ENCODE results near the gene CRAMP1. TPM values are rescaled to one million over a fixed set of nuclear protein-coding genes. Genes with fewer than 3 reads are reported as not detected.

CRAMP1 gene
- total and polyA plus RNA-seq, 12 donors: 4.3 to 19.0 (median 9.9) TPM

DNA sequence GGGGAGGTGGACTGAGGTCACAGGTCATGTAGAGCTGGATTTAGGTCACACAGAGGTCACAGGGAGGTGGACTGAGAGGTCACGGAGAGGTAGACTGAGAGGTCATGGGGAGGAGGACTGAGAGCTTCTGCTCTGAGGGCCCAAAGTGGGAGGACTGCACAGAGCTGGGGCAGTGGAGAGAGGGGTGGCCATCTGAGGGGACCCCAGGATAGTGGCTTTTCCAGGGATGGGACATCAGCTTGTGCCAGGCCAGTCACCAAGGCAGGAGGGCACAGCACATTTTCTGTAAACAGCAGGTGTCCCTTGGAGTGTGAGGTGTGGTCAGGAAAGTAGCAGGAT is 39.8 kb downstream of the CRAMP1 start:
- TF ChIP-seq, protein P1, sequence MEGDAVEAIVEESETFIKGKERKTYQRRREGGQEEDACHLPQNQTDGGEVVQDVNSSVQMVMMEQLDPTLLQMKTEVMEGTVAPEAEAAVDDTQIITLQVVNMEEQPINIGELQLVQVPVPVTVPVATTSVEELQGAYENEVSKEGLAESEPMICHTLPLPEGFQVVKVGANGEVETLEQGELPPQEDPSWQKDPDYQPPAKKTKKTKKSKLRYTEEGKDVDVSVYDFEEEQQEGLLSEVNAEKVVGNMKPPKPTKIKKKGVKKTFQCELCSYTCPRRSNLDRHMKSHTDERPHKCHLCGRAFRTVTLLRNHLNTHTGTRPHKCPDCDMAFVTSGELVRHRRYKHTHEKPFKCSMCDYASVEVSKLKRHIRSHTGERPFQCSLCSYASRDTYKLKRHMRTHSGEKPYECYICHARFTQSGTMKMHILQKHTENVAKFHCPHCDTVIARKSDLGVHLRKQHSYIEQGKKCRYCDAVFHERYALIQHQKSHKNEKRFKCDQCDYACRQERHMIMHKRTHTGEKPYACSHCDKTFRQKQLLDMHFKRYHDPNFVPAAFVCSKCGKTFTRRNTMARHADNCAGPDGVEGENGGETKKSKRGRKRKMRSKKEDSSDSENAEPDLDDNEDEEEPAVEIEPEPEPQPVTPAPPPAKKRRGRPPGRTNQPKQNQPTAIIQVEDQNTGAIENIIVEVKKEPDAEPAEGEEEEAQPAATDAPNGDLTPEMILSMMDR (IDR thresholded peaks at IDR 0.05): no peak
- no peak for TF ChIP-seq POLR2A (IDR thresholded peaks at IDR 0.05)
- peaks cover 0 to 40% of the 10 kb centered on the region in 2 donors for H3K36me3 ChIP-seq (replicated peaks in 1 of 2)

DNA sequence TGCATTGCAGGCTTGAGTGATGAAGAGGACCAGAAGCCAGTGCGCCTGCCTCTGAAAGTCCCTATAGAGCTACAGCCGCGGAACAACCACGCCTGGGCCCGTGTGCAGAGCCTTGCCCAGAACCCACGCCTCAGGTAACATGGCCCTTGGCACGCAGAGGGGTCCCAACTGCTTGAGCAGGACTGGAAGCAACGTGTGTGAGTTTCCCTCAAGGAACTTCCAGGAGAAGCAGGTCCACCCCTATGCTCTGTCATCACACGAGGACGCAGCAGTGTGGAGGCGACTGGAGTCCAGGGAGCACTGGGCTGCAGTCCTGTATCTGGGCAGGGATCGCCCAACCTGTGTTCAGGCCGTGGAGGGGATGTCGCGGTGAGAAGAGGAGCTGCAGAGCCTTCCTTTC is 40.9 kb downstream of the CRAMP1 start:
- 95 to 99% (median 97%) methylated on average over 12 to 15 of the region's 15 CpGs for WGBS, 4 donors
- intact Hi-C loops (cut with DNase I): no loop called here
- H3K27ac ChIP-seq: no peak overlapping the region
- H3K4me1 ChIP-seq (replicated peaks in 1 of 2): no peaks in the 10 kb centered on the region
- H3K27me3 ChIP-seq: no peaks in the 10 kb centered on the region
- H3K9me3 ChIP-seq (replicated peaks in 1 of 3): no peaks in the 10 kb centered on the region
- no peak for DNase-seq
- peaks cover 0 to 48% of the 10 kb centered on the region in 2 donors for H3K36me3 ChIP-seq (replicated peaks in 1 of 2)
- no peak overlapping the region for H3K4me3 ChIP-seq
- TF ChIP-seq POLR2A (IDR thresholded peaks at IDR 0.05): no peak
- TF ChIP-seq, protein P1 (IDR thresholded peaks at IDR 0.05): no peak

More for the DNA sequence above, 39.8 kb downstream of the CRAMP1 start:
- intact Hi-C loops (cut with DNase I): no loop called here
- 95 to 100% (median 100%) methylated on average over 1 of the region's 1 CpG for WGBS, 4 donors
- no peaks in the 10 kb centered on the region for H3K27me3 ChIP-seq
- H3K4me1 ChIP-seq (replicated peaks in 1 of 2): no peaks in the 10 kb centered on the region
- H3K4me3 ChIP-seq: no peak overlapping the region
- no peak overlapping the region for H3K27ac ChIP-seq
- no peaks in the 10 kb centered on the region for H3K9me3 ChIP-seq (replicated peaks in 1 of 3)
- DNase-seq: no peak

DNA sequence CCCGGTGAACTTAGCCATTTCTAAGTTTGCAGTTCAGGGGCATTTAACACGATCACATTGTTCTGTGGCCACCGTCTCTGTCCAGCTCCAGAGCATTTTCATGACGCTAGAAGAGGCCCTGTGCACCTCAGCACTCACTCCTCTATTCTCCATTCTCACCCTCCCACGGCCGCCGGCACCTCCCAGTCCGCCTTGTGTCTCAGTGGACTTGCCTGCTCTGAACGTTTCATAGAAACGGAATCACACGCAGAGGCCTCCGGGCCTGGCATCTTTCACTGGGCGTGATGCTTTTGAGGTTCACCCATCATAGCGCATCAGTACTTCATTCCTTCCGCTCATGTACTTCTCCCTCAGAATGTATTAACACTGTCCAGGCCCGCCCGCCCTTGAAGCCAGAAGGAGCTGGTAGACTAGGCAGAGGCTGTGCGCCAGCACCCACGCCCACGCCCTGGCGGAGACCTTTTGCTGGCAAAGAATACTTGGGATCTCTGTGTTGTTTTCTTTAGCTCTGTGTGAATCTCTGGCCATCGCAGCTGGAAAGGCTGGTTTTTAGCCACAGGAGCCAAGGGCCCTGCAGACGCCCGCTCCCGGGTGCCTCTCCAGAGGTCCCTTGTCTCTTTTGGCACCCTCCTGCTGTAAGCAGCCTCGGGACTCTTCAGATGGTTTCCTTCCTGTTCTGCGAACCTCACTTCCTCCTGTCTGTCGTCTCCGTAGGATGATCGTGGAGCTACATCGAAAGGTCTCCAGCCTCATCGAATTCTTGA is 42.5 kb downstream of the CRAMP1 start:
- no peak overlapping the region for H3K27ac ChIP-seq
- H3K4me1 ChIP-seq (replicated peaks in 1 of 2): no peaks in the 10 kb centered on the region
- H3K4me3 ChIP-seq: no peak overlapping the region
- 84 to 93% (median 88%) methylated on average over 32 of the region's 32 CpGs for WGBS, 4 donors
- intact Hi-C loops (cut with DNase I): no loop called here
- DNase-seq: no peak
- peaks cover 0 to 61% of the 10 kb centered on the region in 2 donors for H3K36me3 ChIP-seq (replicated peaks in 1 of 2)
- no peaks in the 10 kb centered on the region for H3K27me3 ChIP-seq
- H3K9me3 ChIP-seq (replicated peaks in 1 of 3): no peaks in the 10 kb centered on the region
- TF ChIP-seq, protein P1 (IDR thresholded peaks at IDR 0.05): no peak
- TF ChIP-seq POLR2A (IDR thresholded peaks at IDR 0.05): no peak

DNA sequence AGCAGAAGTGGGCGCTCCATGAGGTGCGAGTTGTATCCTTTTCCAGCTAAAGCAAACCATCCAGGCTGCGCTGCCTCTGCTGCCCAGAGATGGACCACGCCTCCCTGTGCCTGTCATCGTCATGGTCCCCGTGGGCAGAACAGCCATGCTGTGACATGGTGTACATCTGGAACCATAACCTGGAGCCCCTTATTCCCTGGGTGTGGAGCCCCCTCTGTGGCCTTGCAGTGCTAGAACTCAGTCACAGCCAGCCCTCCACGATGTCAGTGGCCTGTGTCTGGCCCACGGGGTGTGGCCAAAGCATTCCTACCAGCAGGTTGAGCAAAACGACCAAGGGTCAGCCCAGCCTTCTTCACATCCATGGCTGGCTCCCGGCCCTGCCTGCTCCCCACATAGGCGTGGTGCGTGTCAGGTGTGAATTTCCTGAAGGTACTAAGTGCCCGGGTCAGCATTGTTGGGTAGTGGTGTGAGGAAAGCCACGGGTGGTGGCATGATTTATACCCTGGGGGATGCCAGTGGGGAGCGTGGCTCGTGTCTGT is 43.2 kb downstream of the CRAMP1 start:
- WGBS, 4 donors: 89 to 92% (median 91%) methylated on average over 10 to 16 of the region's 16 CpGs
- H3K27ac ChIP-seq: no peak overlapping the region
- H3K27me3 ChIP-seq: no peaks in the 10 kb centered on the region
- no peak overlapping the region for H3K4me3 ChIP-seq
- intact Hi-C loops (cut with DNase I): no loop called here
- no peak for TF ChIP-seq POLR2A (IDR thresholded peaks at IDR 0.05)
- TF ChIP-seq, protein P1 (IDR thresholded peaks at IDR 0.05): no peak
- H3K9me3 ChIP-seq (replicated peaks in 1 of 3): no peaks in the 10 kb centered on the region
- no peak for DNase-seq
- H3K36me3 ChIP-seq (replicated peaks in 1 of 2): peaks cover 0 to 68% of the 10 kb centered on the region in 2 donors
- H3K4me1 ChIP-seq (replicated peaks in 1 of 2): no peaks in the 10 kb centered on the region

All from adrenal gland (tissue), 12 donors.